ENCODE measurements around the gene STT3A.

STT3A gene

GRCh38 chr11:125663910-125664309 lies 71.3 kb downstream of the STT3A start:
- no peak for DNase-seq (ENCODE audit: low read depth, low spot score)

GRCh38 chr11:125667151-125667550 lies 74.5 kb downstream of the STT3A start:
- no peak for DNase-seq (ENCODE audit: low read depth, low spot score)

- no peak for DNase-seq (ENCODE audit: low read depth, low spot score)
Measured at GRCh38 chr11:125670172-125670571, 77.5 kb downstream of the STT3A start.

- DNase-seq (ENCODE audit: low read depth, low spot score): no peak
Measured at GRCh38 chr11:125671561-125671960, 78.9 kb downstream of the STT3A start.
